ENCODE results near the gene NTNG1. TPM values are rescaled to one million over a fixed set of nuclear protein-coding genes. Genes with fewer than 3 reads are reported as not detected.

NTNG1 gene
- total and polyA plus RNA-seq, 10 of the 15 experiments (the other 5 are each of a cell fraction or from before 2014, with no cell fraction given) = 0.18 to 2.3 (median 1.1) TPM; not detected in 1

GRCh38 chr1:107530543-107530942 lies 389.7 kb downstream of the NTNG1 start:
- no peak overlapping the region for H3K4me3 ChIP-seq
- H3K27me3 ChIP-seq (replicated peaks in 1 of 2; ENCODE audit: control insufficient read depth in 2 of 2, insufficient read depth in 2 of 2, low read length in 1 of 2) = no peaks in the 10 kb centered on the region
- no peaks in the 10 kb centered on the region for H3K79me2 ChIP-seq (ENCODE audit: control insufficient read depth, insufficient read depth, low read length)
- ChIA-PET RAD21 (ENCODE audit: unreplicated experiment) (interaction anchor here (1.4 to 11.4 kb wide), 6 partner anchors 18 to 255 kb away, joined by 4 to 178 read pairs (median 13); no protein-coding TSS in a partner anchor), CTCF (interaction anchor here (1.0 to 13.5 kb wide), 18 partner anchors 9 to 334 kb away, joined by 3 to 314 read pairs (median 22); no protein-coding TSS in a partner anchor), POLR2A (interaction anchor here (2.2 kb wide), 1 partner anchor 99 kb away, joined by 7 read pairs; no protein-coding TSS in a partner anchor), SMC1A (ENCODE audit: uncharacterized antibody, unreplicated experiment) (interaction anchor here (0.7 to 7.9 kb wide), 14 partner anchors 8 to 375 kb away, joined by 3 to 156 read pairs (median 6); no protein-coding TSS in a partner anchor)
- BruUV-seq (replicated peaks) = no TSS peak
- WGBS (ENCODE audit: insufficient coverage, insufficient replicate concordance, low lambda C conversion rate, missing lambda C conversion rate) = 47% methylated on average over 6 of the region's 6 CpGs
- ATAC-seq (no peak), FAIRE-seq (no peak), DNase-seq (ENCODE audit: low read depth, low spot score) (no peak)
- no peak overlapping the region for H3K27ac ChIP-seq (ENCODE audit: control insufficient read depth, insufficient read depth)
- H3K4me2 ChIP-seq (ENCODE audit: control insufficient read depth, insufficient read depth) = no peak overlapping the region
- H3K4me1 ChIP-seq (ENCODE audit: control insufficient read depth, insufficient read depth, low read length) = no peaks in the 10 kb centered on the region
- H3K36me3 ChIP-seq (ENCODE audit: control insufficient read depth in 2 of 2, insufficient read depth in 2 of 2, low read length in 1 of 2) = no peaks in the 10 kb centered on the region
- in situ Hi-C loops (cut with MboI) (loop anchor here (5.0 to 25.0 kb wide), 2 partner anchors 243 to 333 kb away; no protein-coding TSS in a partner anchor), intact Hi-C loops (cut with micrococcal nuclease; ENCODE audit: unreplicated experiment) (no loop called here)
- no peaks in the 10 kb centered on the region for H3K9me3 ChIP-seq (replicated peaks; ENCODE audit: control insufficient read depth, insufficient read depth, low read length)
- H3K9ac ChIP-seq (ENCODE audit: control insufficient read depth, insufficient read depth, low read length) = no peak overlapping the region
- H2AFZ ChIP-seq (ENCODE audit: control insufficient read depth, low read depth, low read length) = no peak overlapping the region
- no peaks in the 10 kb centered on the region for H4K20me1 ChIP-seq (ENCODE audit: control insufficient read depth, insufficient read depth)
- TF ChIP-seq, protein P1, sequence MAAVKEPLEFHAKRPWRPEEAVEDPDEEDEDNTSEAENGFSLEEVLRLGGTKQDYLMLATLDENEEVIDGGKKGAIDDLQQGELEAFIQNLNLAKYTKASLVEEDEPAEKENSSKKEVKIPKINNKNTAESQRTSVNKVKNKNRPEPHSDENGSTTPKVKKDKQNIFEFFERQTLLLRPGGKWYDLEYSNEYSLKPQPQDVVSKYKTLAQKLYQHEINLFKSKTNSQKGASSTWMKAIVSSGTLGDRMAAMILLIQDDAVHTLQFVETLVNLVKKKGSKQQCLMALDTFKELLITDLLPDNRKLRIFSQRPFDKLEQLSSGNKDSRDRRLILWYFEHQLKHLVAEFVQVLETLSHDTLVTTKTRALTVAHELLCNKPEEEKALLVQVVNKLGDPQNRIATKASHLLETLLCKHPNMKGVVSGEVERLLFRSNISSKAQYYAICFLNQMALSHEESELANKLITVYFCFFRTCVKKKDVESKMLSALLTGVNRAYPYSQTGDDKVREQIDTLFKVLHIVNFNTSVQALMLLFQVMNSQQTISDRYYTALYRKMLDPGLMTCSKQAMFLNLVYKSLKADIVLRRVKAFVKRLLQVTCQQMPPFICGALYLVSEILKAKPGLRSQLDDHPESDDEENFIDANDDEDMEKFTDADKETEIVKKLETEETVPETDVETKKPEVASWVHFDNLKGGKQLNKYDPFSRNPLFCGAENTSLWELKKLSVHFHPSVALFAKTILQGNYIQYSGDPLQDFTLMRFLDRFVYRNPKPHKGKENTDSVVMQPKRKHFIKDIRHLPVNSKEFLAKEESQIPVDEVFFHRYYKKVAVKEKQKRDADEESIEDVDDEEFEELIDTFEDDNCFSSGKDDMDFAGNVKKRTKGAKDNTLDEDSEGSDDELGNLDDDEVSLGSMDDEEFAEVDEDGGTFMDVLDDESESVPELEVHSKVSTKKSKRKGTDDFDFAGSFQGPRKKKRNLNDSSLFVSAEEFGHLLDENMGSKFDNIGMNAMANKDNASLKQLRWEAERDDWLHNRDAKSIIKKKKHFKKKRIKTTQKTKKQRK (IDR thresholded peaks at IDR 0.05; ENCODE audit: low read depth, low read length) = no peak
- TF ChIP-seq GATAD2B (conservative IDR thresholded peaks at IDR 0.05; ENCODE audit: low read depth) (no peak), ESRRA (IDR thresholded peaks at IDR 0.05; ENCODE audit: low read length) (no peak), TCF3 (IDR thresholded peaks at IDR 0.05; ENCODE audit: borderline replicate concordance, insufficient read depth, low read depth, low read length) (no peak), FOS (IDR thresholded peaks at IDR 0.05; ENCODE audit: borderline replicate concordance, extremely low read depth, insufficient read length) (no peak), TCF7 (IDR thresholded peaks at IDR 0.05; ENCODE audit: borderline replicate concordance) (no peak), ZNF687 (IDR thresholded peaks at IDR 0.05) (no peak), RBBP5 (conservative IDR thresholded peaks at IDR 0.05) (no peak), SIX5 (IDR thresholded peaks at IDR 0.05; ENCODE audit: low read depth, low read length, severe bottlenecking) (no peak)
- TF ChIP-seq, protein P2, sequence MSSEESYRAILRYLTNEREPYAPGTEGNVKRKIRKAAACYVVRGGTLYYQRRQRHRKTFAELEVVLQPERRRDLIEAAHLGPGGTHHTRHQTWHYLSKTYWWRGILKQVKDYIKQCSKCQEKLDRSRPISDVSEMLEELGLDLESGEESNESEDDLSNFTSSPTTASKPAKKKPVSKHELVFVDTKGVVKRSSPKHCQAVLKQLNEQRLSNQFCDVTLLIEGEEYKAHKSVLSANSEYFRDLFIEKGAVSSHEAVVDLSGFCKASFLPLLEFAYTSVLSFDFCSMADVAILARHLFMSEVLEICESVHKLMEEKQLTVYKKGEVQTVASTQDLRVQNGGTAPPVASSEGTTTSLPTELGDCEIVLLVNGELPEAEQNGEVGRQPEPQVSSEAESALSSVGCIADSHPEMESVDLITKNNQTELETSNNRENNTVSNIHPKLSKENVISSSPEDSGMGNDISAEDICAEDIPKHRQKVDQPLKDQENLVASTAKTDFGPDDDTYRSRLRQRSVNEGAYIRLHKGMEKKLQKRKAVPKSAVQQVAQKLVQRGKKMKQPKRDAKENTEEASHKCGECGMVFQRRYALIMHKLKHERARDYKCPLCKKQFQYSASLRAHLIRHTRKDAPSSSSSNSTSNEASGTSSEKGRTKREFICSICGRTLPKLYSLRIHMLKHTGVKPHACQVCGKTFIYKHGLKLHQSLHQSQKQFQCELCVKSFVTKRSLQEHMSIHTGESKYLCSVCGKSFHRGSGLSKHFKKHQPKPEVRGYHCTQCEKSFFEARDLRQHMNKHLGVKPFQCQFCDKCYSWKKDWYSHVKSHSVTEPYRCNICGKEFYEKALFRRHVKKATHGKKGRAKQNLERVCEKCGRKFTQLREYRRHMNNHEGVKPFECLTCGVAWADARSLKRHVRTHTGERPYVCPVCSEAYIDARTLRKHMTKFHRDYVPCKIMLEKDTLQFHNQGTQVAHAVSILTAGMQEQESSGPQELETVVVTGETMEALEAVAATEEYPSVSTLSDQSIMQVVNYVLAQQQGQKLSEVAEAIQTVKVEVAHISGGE (CRISPR knock-in tag; IDR thresholded peaks at IDR 0.05) = no peak
